Measurements from ENCODE around the gene NKX1-2. TPM values are rescaled to one million over a fixed set of nuclear protein-coding genes. Genes with fewer than 3 reads are reported as not detected.

The NKX1-2 gene
- total RNA-seq, 1 experiment from 2014 or later, result 3.4 TPM

DNA sequence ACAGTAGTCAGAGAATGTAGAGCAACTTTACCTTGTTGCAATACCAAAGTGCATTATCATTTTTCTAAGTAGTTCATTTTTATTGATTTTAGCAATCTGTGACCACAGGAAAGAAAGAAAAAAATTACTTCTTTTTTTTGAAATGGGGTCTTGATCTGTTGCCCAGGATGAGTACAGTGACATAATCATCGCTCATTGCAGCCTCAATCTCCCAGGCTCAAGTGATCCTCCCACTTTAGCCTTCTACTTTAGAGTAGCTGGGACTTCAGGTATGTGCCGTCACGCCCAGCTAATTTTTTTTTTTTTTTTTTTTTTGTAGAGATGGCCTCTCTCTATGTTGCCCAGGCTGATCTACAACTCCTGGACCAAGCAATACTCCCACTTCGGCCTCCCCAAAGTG, 19.8 kb downstream of the NKX1-2 start:
- no peaks in the 10 kb centered on the region for H4K20me1 ChIP-seq (ENCODE audit: insufficient read depth)
- TF ChIP-seq MAX (IDR thresholded peaks at IDR 0.05) (no peak), EZH2phosphoT487 (IDR thresholded peaks at IDR 0.05; ENCODE audit: borderline replicate concordance) (no peak), POLR2A (IDR thresholded peaks at IDR 0.05; ENCODE audit: borderline replicate concordance, extremely low read depth, insufficient read depth, insufficient read length) (no peak), FOSL1 (IDR thresholded peaks at IDR 0.05; ENCODE audit: low read depth) (no peak), JUND (IDR thresholded peaks at IDR 0.05) (no peak), CBX3 (IDR thresholded peaks at IDR 0.05; ENCODE audit: low read depth) (no peak), YY1 (IDR thresholded peaks at IDR 0.05; ENCODE audit: extremely low read depth, insufficient replicate concordance, low read depth, low read length) (no peak), CTCF (IDR thresholded peaks at IDR 0.05 in 2 of 3, conservative IDR thresholded peaks at IDR 0.05 in 1 of 3; ENCODE audit: borderline replicate concordance in 1 of 3, insufficient read depth in 1 of 3, low read depth in 2 of 3, low read length in 2 of 3) (no peak)
- no peaks in the 10 kb centered on the region for H3K79me2 ChIP-seq (ENCODE audit: insufficient read depth, low read length)
- no peak overlapping the region for H2AFZ ChIP-seq (ENCODE audit: low read depth, low read length, poor library complexity, severe bottlenecking)
- H3K4me1 ChIP-seq (ENCODE audit: control insufficient read depth in 1 of 2, insufficient read depth in 2 of 2, low read length in 2 of 2), result peaks cover 0 to under 1% of the 10 kb centered on the region in 2 experiments; a peak in 1 of 4 replicates
- H3K27ac ChIP-seq (ENCODE audit: low read depth, low read length), result no peak overlapping the region
- intact Hi-C loops (cut with micrococcal nuclease), result no loop called here
- no peaks in the 10 kb centered on the region for H3K27me3 ChIP-seq (ENCODE audit: insufficient read depth, low read length)
- H3K36me3 ChIP-seq (ENCODE audit: control insufficient read depth in 1 of 2, insufficient read depth in 2 of 2, low read length in 2 of 2), result no peaks in the 10 kb centered on the region
- POLR2A ChIA-PET, result interaction anchor here (1.4 kb wide), 1 partner anchor 11 kb away, joined by 6 read pairs; the partner anchor contains the start of gene OAT
- RAD21 ChIA-PET (ENCODE audit: low non-redundant PET in 1 of 2, low total read pairs in 2 of 2, uncharacterized antibody in 2 of 2, unreplicated experiment in 2 of 2), result no interaction called here
- ATAC-seq (no peak), DNase-seq (ENCODE audit: low read depth, low spot score) (no peak)
- no peak overlapping the region for H3K4me2 ChIP-seq (ENCODE audit: low read length)
- no TSS peak for BruUV-seq (replicated peaks)
- CTCF ChIA-PET, result no interaction called here
- no peak overlapping the region for H3K9ac ChIP-seq (ENCODE audit: low read length)
- H3K4me3 ChIP-seq (replicated peaks in 1 of 2; ENCODE audit: low read depth in 1 of 2, low read length in 2 of 2), result no peak overlapping the region
- H3K9me2 ChIP-seq (ENCODE audit: insufficient read depth), result no peaks in the 10 kb centered on the region
- no peaks in the 10 kb centered on the region for H3K9me3 ChIP-seq (ENCODE audit: control insufficient read depth in 1 of 2, insufficient read depth in 1 of 2, low read depth in 1 of 2, low read length in 2 of 2)

DNA sequence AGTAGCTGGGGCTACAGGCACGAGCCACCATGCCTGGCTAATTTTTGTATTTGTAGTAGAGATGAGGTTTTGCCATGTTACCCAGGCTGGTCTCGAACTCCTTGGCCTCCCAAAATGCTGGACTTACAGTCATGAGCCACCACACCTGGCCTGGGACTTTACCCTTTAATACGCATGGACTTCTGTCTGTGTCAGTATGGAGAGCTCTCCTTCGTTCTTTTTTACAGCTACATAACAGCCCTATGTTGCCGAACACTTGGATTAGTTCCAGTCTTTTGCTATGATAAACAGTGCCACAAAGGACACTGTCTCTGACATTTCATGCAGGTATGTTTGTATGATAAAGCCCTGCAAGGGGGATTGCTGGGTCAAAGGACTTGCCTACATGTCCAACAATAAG, 20.3 kb downstream of the NKX1-2 start:
- POLR2A ChIA-PET, result no interaction called here
- no peak for TF ChIP-seq EZH2phosphoT487 (IDR thresholded peaks at IDR 0.05; ENCODE audit: borderline replicate concordance)
- no peak for TF ChIP-seq SP1 (IDR thresholded peaks at IDR 0.05; ENCODE audit: low read depth)
- TF ChIP-seq POLR2AphosphoS5 (IDR thresholded peaks at IDR 0.05; ENCODE audit: low read depth, low read length), result no peak
- no peak for TF ChIP-seq ZFX (IDR thresholded peaks at IDR 0.05)
- TF ChIP-seq REST (IDR thresholded peaks at IDR 0.05; ENCODE audit: low read depth), result no peak
- TF ChIP-seq YY1 (IDR thresholded peaks at IDR 0.05; ENCODE audit: extremely low read depth, insufficient replicate concordance, low read depth, low read length), result no peak
- TF ChIP-seq POLR2A (IDR thresholded peaks at IDR 0.05; ENCODE audit: borderline replicate concordance, extremely low read depth, insufficient read depth, insufficient read length), result no peak
- H3K4me3 ChIP-seq (replicated peaks in 1 of 2; ENCODE audit: low read depth in 1 of 2, low read length in 2 of 2), result no peak overlapping the region
- RAD21 ChIA-PET (ENCODE audit: low non-redundant PET in 1 of 2, low total read pairs in 2 of 2, uncharacterized antibody in 2 of 2, unreplicated experiment in 2 of 2), result no interaction called here
- no peaks in the 10 kb centered on the region for H3K27me3 ChIP-seq (ENCODE audit: insufficient read depth, low read length)
- H3K36me3 ChIP-seq (ENCODE audit: control insufficient read depth in 1 of 2, insufficient read depth in 2 of 2, low read length in 2 of 2), result no peaks in the 10 kb centered on the region
- no peak for ATAC-seq
- H2AFZ ChIP-seq (ENCODE audit: low read depth, low read length, poor library complexity, severe bottlenecking), result no peak overlapping the region
- no TSS peak for BruUV-seq (replicated peaks)
- no peaks in the 10 kb centered on the region for H4K20me1 ChIP-seq (ENCODE audit: insufficient read depth)
- CTCF ChIA-PET, result no interaction called here
- H3K9ac ChIP-seq (ENCODE audit: low read length), result no peak overlapping the region
- intact Hi-C loops (cut with micrococcal nuclease), result no loop called here
- H3K9me2 ChIP-seq (ENCODE audit: insufficient read depth), result no peaks in the 10 kb centered on the region
- no peak overlapping the region for H3K27ac ChIP-seq (ENCODE audit: low read depth, low read length)
- no peaks in the 10 kb centered on the region for H3K4me1 ChIP-seq (ENCODE audit: control insufficient read depth in 1 of 2, insufficient read depth in 2 of 2, low read length in 2 of 2)
- no peak overlapping the region for H3K4me2 ChIP-seq (ENCODE audit: low read length)
- H3K79me2 ChIP-seq (ENCODE audit: insufficient read depth, low read length), result no peaks in the 10 kb centered on the region
- H3K9me3 ChIP-seq (ENCODE audit: control insufficient read depth in 1 of 2, insufficient read depth in 1 of 2, low read depth in 1 of 2, low read length in 2 of 2), result no peaks in the 10 kb centered on the region
- no peak for DNase-seq (ENCODE audit: low read depth, low spot score)
